NCI-H2029 treated with DMSO at 0.1 percent for 48 hours (cell line): ENCODE data around the gene SLC6A20.
"Not testable (repeated sequence)": the region's sequence is repeated elsewhere in the genome, so short reads cannot be mapped to it uniquely, and the experiment has no call there.

ENCODE experiments used
- DNase-seq: peaks from one replicate; lab custom pipeline; 2025; lab: John Stamatoyannopoulos, UW

The SLC6A20 gene

DNA sequence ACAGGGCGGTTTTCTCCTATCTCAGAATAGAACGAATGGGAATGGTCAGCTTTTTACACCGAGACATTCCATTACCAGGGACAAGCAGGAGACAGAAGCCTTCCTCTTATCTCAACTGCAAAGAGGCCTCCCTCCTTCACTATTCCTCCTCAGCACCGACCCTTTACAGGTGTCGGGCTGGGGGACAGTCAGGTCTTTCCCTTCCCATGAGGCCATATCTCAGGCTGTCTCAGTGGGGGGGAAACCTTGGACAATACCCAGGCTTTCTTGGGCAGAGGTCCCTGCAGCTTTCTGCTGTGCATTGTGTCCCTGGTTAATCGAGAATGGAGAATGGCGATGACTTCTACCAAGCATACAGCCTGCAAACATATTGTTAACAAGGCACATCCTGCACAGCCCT, 39.2 kb downstream of the SLC6A20 start:
- not testable (repeated sequence) for DNase-seq

DNA sequence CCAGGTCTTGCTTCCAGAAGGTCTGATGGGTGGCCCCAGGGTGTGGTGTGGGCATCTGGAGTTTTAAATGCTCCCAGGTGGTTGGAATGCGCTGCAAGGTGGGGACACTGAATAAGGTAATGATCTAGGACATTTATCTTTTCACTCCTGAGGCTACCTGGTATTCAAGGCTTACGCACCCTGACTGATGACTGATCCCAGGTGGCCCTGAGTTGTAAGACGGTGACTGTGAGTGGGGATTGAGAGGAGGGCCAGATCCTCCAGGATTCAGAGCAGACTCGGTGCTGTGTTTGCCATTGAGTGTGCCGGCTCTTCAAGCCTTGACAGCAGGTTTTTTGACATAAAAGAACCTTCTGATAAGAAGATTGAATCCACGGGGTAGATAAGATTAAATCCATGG, 40.3 kb downstream of the SLC6A20 start:
- no peak for DNase-seq

- DNase-seq: no peak
Measured at GRCh38 chr3:45754461-45754860, 41.9 kb downstream of the SLC6A20 start.

DNA sequence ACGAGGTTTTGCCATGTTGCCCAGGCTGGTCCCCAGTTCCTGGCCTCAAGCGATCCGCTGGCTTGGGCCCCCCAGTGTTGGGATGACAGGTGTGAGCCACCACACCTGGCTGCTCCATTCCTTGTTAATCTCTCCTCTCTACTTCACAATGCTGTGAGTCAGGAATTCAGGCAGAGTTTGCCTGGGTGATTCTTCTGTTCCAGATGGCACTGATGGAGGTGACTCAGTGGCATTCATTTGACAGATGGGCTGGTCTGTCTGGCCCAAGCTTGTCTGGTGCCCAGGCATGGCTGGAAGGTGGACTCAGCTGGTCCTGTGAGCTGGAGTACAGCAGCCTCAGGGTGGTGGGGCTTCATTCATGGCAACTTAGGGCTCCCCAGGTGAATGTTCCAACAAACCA, 43.2 kb downstream of the SLC6A20 start:
- DNase-seq: no peak

GRCh38 chr3:45751537-45752242, 44.6 kb downstream of the SLC6A20 start:
- DNase-seq: no peak

- no peak for DNase-seq
Measured at GRCh38 chr3:45749880-45750279, 46.5 kb downstream of the SLC6A20 start.

GRCh38 chr3:45749036-45749600, 47.2 kb downstream of the SLC6A20 start:
- DNase-seq: not testable (repeated sequence)

GRCh38 chr3:45748068-45748467, 48.3 kb downstream of the SLC6A20 start:
- DNase-seq: no peak

- DNase-seq: no peak
Measured at GRCh38 chr3:45746777-45747622, 49.3 kb downstream of the SLC6A20 start.

- DNase-seq: no peak
Measured at GRCh38 chr3:45746165-45746776, 50.1 kb downstream of the SLC6A20 start.

DNA sequence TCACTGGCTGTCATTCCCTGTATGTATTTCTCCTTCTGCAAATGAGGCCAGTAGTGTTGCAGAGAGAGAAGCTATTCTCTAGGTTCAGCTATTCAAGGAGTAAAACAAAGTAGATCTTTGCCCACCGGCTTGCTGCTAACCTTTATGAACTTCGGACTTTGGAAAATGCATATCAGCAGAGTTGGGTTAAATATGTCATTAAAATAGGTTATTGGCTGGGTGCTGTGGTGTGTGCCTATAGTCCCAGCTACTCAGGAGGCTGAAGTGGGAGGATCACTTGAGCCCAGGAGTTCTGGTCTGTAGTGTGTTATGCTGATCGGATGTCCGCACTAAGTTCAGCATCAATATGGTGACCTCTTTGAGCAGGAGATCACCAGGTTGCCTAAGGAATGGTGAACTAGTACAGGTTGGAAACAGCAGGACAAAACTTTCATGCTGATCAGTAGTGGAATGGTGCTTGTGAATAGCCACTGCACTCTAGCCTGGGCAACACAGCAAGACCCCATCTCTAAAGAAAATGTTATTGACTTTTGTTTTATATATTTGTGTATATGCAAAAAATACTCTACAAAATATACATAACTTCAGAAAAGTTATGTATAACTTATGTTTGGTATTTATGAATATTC, 53.8 kb downstream of the SLC6A20 start:
- no peak for DNase-seq

DNA sequence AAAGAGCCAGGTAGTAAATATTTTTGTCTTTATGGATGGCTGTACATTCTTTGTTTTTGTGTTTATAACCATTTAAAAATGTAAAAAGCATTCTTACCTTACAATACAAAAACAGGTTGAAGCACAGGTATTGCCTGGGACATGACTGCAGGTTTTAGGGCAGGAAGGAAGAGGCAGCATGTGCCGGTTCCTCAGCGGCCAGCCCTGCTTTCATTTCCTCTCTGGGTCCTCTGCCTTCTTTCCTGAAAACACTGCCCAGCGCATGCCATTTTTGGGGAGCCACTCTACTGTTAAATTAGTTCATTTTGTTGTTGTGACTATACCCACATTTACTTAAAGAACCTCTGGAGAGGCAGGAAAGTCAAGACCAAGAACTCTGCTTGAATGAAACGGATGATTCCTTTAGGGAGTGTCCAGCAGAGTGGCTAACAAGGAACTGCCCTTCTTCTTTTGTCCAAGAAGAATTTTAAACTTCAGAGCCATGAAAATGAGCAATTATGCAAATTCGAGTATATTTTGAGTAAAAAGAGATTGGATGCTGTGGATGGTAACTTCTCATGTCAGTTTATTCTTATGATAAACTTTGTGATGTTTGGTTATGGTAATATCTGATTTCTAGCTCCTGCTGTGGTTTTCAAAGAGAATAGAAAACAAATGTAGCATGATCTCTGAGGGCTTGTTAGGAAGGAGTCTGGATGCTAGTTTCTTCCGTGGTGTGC, 54.4 kb downstream of the SLC6A20 start:
- no peak for DNase-seq

DNA sequence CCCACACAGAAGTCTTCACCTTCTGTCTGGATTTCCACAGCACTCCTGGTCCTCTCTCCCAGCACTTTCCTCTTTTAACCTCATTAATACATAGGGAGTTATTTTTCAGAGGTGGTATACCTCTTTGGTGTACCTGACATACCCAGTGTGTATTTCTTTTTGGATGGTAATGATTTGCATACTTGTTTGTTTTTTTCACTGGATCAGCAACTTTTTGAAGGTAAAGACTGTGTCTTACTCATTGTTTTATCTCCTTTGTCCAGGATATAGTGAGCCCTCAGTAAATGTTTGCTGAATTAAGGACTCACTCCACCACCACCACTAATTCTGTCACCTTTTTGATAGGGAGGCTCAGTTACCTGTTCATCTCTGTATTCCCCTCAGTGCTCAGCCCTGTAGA, 55.1 kb downstream of the SLC6A20 start:
- DNase-seq: no peak

GRCh38 chr3:45739991-45740390, 56.3 kb downstream of the SLC6A20 start:
- DNase-seq: no peak

DNA sequence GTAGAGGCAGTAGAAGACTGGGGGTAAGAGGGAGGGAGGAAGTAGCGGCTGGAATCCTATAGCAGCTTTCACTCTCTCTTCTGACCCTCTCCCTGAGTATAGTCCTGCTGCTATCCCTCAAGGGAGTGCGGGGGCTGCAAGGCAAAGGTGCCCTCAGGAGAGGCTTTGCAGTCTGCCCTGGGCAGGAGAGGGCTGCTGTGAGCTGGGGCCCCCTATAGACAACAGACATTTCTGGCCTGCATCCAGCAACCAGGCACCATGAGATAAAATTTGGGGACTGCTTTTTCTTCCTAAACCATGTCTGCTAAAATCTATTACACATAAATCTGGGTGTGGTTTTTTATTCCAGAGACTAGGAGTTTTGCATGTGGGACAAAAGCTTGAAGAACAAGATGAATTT, 59.1 kb downstream of the SLC6A20 start:
- DNase-seq: no peak

DNA sequence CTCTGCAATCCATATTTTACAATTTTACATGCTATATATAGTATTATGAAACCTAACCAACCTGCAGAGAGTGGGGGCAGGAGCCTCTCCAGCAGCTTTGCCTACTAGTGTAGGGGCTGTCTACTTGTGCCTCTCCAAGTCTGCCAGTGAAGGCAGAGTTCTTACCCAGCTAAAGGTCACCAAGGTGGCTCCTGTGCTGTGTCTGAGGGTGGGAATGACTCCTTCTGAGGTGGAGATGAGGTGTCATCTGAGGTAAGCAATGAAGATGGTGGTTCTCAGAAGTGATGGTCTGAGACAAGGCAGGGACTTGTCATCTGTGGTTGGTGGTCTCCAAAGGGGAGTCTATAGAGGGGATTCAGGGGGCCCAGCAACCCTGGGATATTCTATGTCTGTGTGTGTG, 59.6 kb downstream of the SLC6A20 start:
- DNase-seq: no peak

DNA sequence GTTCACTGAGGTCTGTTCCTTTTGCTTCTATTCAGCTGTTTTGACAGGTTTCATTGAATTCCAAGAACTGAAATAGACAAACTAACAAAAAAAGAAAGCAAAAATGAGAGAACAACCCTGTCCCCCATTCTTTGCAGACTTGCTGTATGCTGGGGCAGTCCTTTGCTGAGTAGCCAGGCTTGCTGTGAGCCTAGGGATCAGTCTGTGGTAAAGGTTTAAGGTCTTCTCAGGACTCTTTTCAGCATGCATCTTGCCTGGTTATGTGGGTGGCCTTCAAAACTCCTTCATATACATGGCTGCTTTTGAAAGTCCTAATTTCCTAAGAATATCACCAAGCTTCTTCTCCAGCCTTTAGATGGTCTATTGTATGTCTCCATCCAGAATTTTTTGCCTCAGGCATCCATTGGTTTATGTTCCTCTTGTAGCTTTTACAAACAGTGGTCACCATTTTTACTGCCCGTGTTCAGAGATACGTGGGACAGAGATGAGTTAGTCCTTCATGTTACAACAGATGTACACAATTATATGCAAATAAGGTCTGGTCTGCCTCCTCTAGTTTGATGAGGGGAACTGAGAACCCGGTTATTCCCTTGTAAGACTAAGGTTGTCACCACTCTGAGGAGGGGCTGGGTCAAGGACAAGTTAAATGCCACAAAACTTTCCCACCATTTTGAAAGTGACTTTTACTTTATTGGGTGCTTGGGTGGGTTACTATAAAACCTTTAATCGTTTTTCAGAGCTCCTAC, 65.8 kb downstream of the SLC6A20 start:
- no peak for DNase-seq

DNA sequence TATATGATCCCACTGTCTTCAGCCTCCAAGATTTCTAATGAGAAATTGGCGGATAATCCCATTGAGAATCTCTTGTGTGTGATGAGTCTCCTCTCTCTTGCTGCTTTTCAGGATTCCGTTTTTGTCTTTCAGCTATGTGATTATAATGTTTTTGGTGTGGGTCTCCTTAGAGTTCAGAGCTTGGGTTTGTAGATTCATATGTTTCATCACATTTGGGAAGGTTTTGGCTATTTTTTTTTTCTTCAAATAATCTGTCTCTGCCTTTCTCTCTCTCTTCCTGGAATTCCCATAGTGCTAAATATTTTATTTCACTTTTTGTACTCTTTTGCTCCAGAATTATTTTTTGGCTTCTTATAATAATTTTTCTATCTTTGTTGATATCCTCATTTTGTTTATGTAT, 66.7 kb downstream of the SLC6A20 start:
- DNase-seq: no peak

- no peak for DNase-seq
Measured at GRCh38 chr3:45724911-45725310, 71.4 kb downstream of the SLC6A20 start.

GRCh38 chr3:45719655-45720487, 76.5 kb downstream of the SLC6A20 start:
- DNase-seq: no peak
